Mucosa of descending colon (tissue), 3 donors: ENCODE measurements around the gene COL4A2. TPM values are rescaled to one million over a fixed set of nuclear protein-coding genes. Genes with fewer than 3 reads are reported as not detected.

Experiments used
- ATAC-seq: fragments of 200-7000 bp; cut with Tn5 transposase; one replicate; pipeline ENCODE4 v1.9.1; 2020; ENCODE audit warnings: mild to moderate bottlenecking, moderate library complexity
- DNase-seq, 3 donors: peaks; one replicate each; pipeline ENCODE4 v3.0.0-alpha.2; 2020
- H3K36me3 ChIP-seq: fragments of 200-600 bp; one replicate; pipeline ENCODE4 v1.8.0; 2021; ENCODE audit warnings: low read depth, mild to moderate bottlenecking
- H3K4me1 ChIP-seq: fragments of 200-600 bp; one replicate; pipeline ENCODE4 v1.8.0; 2021; ENCODE audit warnings: low read depth, mild to moderate bottlenecking
- H3K4me3 ChIP-seq: fragments of 200-600 bp; one replicate; pipeline ENCODE4 v1.8.0; 2021; ENCODE audit warnings: mild to moderate bottlenecking
- H3K9me3 ChIP-seq: fragments of 200-600 bp; one replicate; pipeline ENCODE4 v1.8.0; 2021; ENCODE audit warnings: mild to moderate bottlenecking
- intact Hi-C, 2 donors: fragments of 100-400 bp; cut with DNase I in 1 of 2; cut with micrococcal nuclease in 1 of 2; formaldehyde crosslinking; loops; one replicate each; pipeline versions ENCODE4 v1.11.0 to v1.11.1; 2022; cut with DNase I, micrococcal nuclease
- total RNA-seq, 3 donors: library from RNA; stranded (reverse); fragmentation: NEBNext Ultra II Directional in 2 of 3; extraction: Animal tissue kit (Norgen Biotek cat#: 25700) in 2 of 3; gene quantifications; one replicate each; pipeline versions ENCODE4 v1.2.1 to v1.2.4, GENCODE V29; 2021 to 2023
- TF ChIP-seq, protein P1 (sequence below): fragments of 200-600 bp; IDR thresholded peaks from one replicate; pipeline ENCODE4 v1.8.0; 2022; ENCODE audit warnings: antibody characterized with exemption, mild to moderate bottlenecking
- donor health status: DM: no; HTN: no; CAD: no; lungs with moderate emphysema.
- donor health status: DM: no; HTN: no; CAD: no.
- donor health status: DM: no; HTN: yes; CAD: no.

COL4A2 gene
- total RNA-seq, 3 donors from 2014 or later = 33.5 to 389 (median 74.2) TPM

- no peak for ATAC-seq
These were observed 61.3 kb downstream of the COL4A2 start for GRCh38 chr13:110368408-110368807.

GRCh38 chr13:110369400-110369799 is 62.3 kb downstream of the COL4A2 start:
- H3K4me1 ChIP-seq = no peaks in the 10 kb centered on the region
- ATAC-seq = no peak

More at GRCh38 chr13:110368408-110368807, 61.3 kb downstream of the COL4A2 start:
- no peak for DNase-seq
- Histone ChIP-seq H3K4me1 (no peaks in the 10 kb centered on the region), H3K4me3 (no peak overlapping the region), H3K9me3 (no peaks in the 10 kb centered on the region), H3K36me3 (no peaks in the 10 kb centered on the region)
- TF ChIP-seq, protein P1, sequence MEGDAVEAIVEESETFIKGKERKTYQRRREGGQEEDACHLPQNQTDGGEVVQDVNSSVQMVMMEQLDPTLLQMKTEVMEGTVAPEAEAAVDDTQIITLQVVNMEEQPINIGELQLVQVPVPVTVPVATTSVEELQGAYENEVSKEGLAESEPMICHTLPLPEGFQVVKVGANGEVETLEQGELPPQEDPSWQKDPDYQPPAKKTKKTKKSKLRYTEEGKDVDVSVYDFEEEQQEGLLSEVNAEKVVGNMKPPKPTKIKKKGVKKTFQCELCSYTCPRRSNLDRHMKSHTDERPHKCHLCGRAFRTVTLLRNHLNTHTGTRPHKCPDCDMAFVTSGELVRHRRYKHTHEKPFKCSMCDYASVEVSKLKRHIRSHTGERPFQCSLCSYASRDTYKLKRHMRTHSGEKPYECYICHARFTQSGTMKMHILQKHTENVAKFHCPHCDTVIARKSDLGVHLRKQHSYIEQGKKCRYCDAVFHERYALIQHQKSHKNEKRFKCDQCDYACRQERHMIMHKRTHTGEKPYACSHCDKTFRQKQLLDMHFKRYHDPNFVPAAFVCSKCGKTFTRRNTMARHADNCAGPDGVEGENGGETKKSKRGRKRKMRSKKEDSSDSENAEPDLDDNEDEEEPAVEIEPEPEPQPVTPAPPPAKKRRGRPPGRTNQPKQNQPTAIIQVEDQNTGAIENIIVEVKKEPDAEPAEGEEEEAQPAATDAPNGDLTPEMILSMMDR = no peak
- intact Hi-C loops = no loop called here

GRCh38 chr13:110371550-110372465 is 64.7 kb downstream of the COL4A2 start:
- Histone ChIP-seq H3K4me1 (no peaks in the 10 kb centered on the region), H3K4me3 (no peak overlapping the region), H3K9me3 (no peaks in the 10 kb centered on the region), H3K36me3 (no peaks in the 10 kb centered on the region)
- intact Hi-C loops = no loop called here
- TF ChIP-seq, protein P1 = no peak
- DNase-seq = no peak
- ATAC-seq = no peak

More at GRCh38 chr13:110369400-110369799, 62.3 kb downstream of the COL4A2 start:
- H3K36me3 ChIP-seq = no peaks in the 10 kb centered on the region
- intact Hi-C loops = no loop called here
- TF ChIP-seq, protein P1 = no peak
- H3K4me3 ChIP-seq = no peak overlapping the region
- H3K9me3 ChIP-seq = no peaks in the 10 kb centered on the region
- DNase-seq = no peak

- intact Hi-C loops = no loop called here
- Histone ChIP-seq H3K36me3 (no peaks in the 10 kb centered on the region), H3K4me1 (no peaks in the 10 kb centered on the region), H3K9me3 (no peaks in the 10 kb centered on the region), H3K4me3 (no peak overlapping the region)
- ATAC-seq = no peak
- TF ChIP-seq, protein P1 = no peak
- no peak for DNase-seq
These were observed 65.6 kb downstream of the COL4A2 start for GRCh38 chr13:110372676-110373075.

DNA sequence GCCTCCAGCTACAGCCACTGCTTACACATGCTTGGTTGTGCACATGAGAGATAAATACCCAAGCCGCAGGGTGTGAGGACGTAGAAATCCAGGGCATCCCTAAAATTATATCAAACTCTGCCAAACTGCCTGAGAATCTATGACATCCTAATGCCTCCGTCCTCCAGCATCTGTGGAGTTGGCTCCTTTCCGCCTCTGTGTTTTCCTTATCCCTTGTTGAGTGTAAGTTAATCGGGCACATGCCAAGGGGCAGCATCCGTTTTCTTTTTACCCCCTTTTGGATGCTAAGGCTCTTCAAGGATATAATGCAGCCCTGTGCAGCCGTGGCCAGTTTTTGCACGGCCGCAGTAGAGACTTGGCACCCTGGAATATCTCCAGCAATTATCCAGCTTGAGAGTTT is 66.5 kb downstream of the COL4A2 start:
- Histone ChIP-seq H3K36me3 (no peaks in the 10 kb centered on the region), H3K9me3 (no peaks in the 10 kb centered on the region), H3K4me3 (no peak overlapping the region), H3K4me1 (no peaks in the 10 kb centered on the region)
- intact Hi-C loops = no loop called here
- TF ChIP-seq, protein P1 = no peak
- ATAC-seq (no peak), DNase-seq (no peak)
